Tibial artery (tissue), 4 donors: ENCODE measurements around the gene PGGT1B.

ENCODE experiments used
- DNase-seq, 2 donors: peaks; one replicate each; pipeline ENCODE4 v3.0.0-alpha.2; 2019
- H3K27ac ChIP-seq, 2 donors: fragments of 200-600 bp; sonication (generic) in 1 of 2; 1 replicate in 1 of 2; 2 replicates in 1 of 2; pipeline ENCODE4 v1.5.1; 2018 to 2019; ENCODE audit warnings: mild to moderate bottlenecking in 1 of 2
- H3K27me3 ChIP-seq, 2 donors: fragments of 200-600 bp; sonication (generic) in 1 of 2; one replicate each; pipeline versions ENCODE4 v1.5.1 to v1.6.0; 2016 to 2019
- H3K36me3 ChIP-seq, 3 donors: fragments of 200-600 bp; sonication (generic) in 2 of 3; one replicate each; pipeline ENCODE4 v1.5.1; 2016 to 2019; ENCODE audit warnings: mild to moderate bottlenecking in 2 of 3
- H3K4me1 ChIP-seq, 4 donors: fragments of 200-600 bp; sonication (generic) in 2 of 4; 1 replicate in 3 of 4; 2 replicates in 1 of 4; pipeline ENCODE4 v1.5.1; 2016 to 2019
- H3K4me3 ChIP-seq, 2 donors: fragments of 200-600 bp; sonication (generic) in 1 of 2; 1 replicate in 1 of 2; 2 replicates in 1 of 2; pipeline ENCODE4 v1.5.1; 2018 to 2019; ENCODE audit warnings: mild to moderate bottlenecking in 2 of 2
- H3K9me3 ChIP-seq, 3 donors: fragments of 200-600 bp; sonication (generic) in 1 of 3; one replicate each; pipeline ENCODE4 v1.5.1; 2016 to 2019
- intact Hi-C: fragments of 100-400 bp; cut with DNase I; formaldehyde crosslinking; loops from one replicate; pipeline ENCODE4 v1.15.0; 2023; ENCODE audit warnings: low total_unique reads
- TF ChIP-seq, protein P1 (sequence below), 2 experiments: fragments of 200-600 bp in 1 of 2; fragments of 450-650 bp in 1 of 2; IDR thresholded peaks; one replicate each; pipeline ENCODE4 v1.5.1; 2017 to 2019; ENCODE audit warnings: antibody characterized with exemption in 2 of 2, mild to moderate bottlenecking in 1 of 2, moderate library complexity in 1 of 2

Gene PGGT1B

GRCh38 chr5:115271295-115272050 lies 8.8 kb upstream of the PGGT1B start:
- no peak overlapping the region for H3K4me3 ChIP-seq
- no peak overlapping the region for H3K27ac ChIP-seq
- H3K9me3 ChIP-seq: no peaks in the 10 kb centered on the region
- no peak for DNase-seq
- intact Hi-C loops: no loop called here
- H3K4me1 ChIP-seq: no peaks in the 10 kb centered on the region
- H3K27me3 ChIP-seq: no peaks in the 10 kb centered on the region
- TF ChIP-seq, protein P1, sequence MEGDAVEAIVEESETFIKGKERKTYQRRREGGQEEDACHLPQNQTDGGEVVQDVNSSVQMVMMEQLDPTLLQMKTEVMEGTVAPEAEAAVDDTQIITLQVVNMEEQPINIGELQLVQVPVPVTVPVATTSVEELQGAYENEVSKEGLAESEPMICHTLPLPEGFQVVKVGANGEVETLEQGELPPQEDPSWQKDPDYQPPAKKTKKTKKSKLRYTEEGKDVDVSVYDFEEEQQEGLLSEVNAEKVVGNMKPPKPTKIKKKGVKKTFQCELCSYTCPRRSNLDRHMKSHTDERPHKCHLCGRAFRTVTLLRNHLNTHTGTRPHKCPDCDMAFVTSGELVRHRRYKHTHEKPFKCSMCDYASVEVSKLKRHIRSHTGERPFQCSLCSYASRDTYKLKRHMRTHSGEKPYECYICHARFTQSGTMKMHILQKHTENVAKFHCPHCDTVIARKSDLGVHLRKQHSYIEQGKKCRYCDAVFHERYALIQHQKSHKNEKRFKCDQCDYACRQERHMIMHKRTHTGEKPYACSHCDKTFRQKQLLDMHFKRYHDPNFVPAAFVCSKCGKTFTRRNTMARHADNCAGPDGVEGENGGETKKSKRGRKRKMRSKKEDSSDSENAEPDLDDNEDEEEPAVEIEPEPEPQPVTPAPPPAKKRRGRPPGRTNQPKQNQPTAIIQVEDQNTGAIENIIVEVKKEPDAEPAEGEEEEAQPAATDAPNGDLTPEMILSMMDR (IDR thresholded peaks at IDR 0.05): no peak
- peaks cover 18 to 36% (median 28%) of the 10 kb centered on the region in 3 donors for H3K36me3 ChIP-seq

DNA sequence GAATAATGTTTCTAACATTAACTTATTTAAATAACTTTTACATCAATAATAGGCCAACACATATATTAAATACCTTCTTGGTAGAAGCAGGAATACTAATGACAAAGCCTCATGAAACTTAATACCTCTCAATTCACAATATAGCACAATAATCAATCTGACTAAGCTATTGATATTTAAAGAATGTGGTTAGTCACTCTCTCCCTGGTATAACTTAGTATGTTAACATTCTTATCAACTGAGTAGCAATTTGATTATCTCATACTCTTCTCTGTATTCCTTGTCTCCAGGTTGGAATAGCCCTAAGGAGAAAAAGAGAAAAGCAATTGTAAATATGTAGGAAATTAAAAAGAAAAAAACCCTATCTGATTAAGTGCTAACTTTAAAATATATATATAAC lies 4.9 kb upstream of the PGGT1B start:
- Histone ChIP-seq H3K4me3 (no peak overlapping the region), H3K4me1 (no peaks in the 10 kb centered on the region), H3K36me3 (peaks cover 5 to 12% (median 11%) of the 10 kb centered on the region in 3 donors), H3K27ac (no peak overlapping the region), H3K27me3 (no peaks in the 10 kb centered on the region), H3K9me3 (no peaks in the 10 kb centered on the region)
- TF ChIP-seq, protein P1 (IDR thresholded peaks at IDR 0.05): no peak
- no peak for DNase-seq
- intact Hi-C loops: no loop called here

GRCh38 chr5:115265220-115265619 lies 2.5 kb upstream of the PGGT1B start:
- no peak for DNase-seq
- Histone ChIP-seq H3K27ac (no peak overlapping the region), H3K4me1 (peaks cover 0 to 17% (median 12%) of the 10 kb centered on the region in 4 donors), H3K9me3 (no peaks in the 10 kb centered on the region), H3K36me3 (peaks cover 5 to 12% (median 5%) of the 10 kb centered on the region in 3 donors), H3K27me3 (no peaks in the 10 kb centered on the region), H3K4me3 (no peak overlapping the region)
- intact Hi-C loops: no loop called here
- TF ChIP-seq, protein P1 (IDR thresholded peaks at IDR 0.05): no peak

DNA sequence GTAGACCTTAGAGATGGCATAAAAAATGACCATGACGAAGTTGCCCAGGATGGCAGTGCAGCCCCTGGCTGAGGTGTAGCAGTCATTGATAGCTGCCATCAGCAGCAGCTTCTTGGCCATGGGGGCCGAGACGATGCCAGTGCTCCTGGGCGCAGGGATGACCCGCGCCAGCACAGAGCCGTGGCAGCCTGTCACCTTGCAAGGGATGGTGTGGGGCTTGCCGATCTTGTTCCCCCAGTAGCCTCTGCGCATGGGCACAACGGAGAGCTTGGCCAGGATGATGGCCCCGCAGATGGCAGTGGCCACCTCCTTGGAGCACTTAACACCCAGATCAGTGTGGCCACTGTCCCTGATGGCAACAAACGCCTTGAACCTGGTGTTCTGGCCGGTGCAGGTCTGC lies 2.1 kb upstream of the PGGT1B start:
- peaks cover 4 to 12% (median 5%) of the 10 kb centered on the region in 3 donors for H3K36me3 ChIP-seq

DNA sequence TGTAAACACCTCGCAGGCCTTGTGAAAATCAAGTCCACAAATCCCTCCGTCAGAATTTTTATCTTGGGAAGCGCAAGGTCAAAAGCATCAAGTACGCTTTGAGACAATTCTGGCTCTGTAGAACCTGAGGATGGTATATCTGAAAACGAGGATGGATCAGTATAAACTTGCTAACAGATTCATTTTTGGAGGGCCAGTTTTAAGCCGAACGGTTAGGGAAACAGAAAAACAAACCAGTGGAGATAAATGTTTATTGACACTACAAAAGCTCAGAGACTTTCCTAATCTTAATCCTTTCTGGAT lies 352 bp upstream of the PGGT1B start:
- H3K9me3 ChIP-seq: no peaks in the 10 kb centered on the region
- peaks cover 0 to 33% (median 16%) of the 10 kb centered on the region in 4 donors for H3K4me1 ChIP-seq
- intact Hi-C loops: no loop called here
- TF ChIP-seq, protein P1 (IDR thresholded peaks at IDR 0.05): no peak
- no peak for DNase-seq
- H3K27ac ChIP-seq: peak overlapping the region; percentile 81 to 82
- H3K4me3 ChIP-seq: peak overlapping the region; percentile 86 to 96
- H3K36me3 ChIP-seq: peaks cover 4 to 8% (median 5%) of the 10 kb centered on the region in 3 donors
- H3K27me3 ChIP-seq: no peaks in the 10 kb centered on the region

More for the DNA sequence above, 2.1 kb upstream of the PGGT1B start:
- DNase-seq: no peak
- peaks cover 0 to 20% (median 12%) of the 10 kb centered on the region in 4 donors for H3K4me1 ChIP-seq
- H3K9me3 ChIP-seq: no peaks in the 10 kb centered on the region
- TF ChIP-seq, protein P1 (IDR thresholded peaks at IDR 0.05): no peak
- no peak overlapping the region for H3K27ac ChIP-seq
- H3K27me3 ChIP-seq: no peaks in the 10 kb centered on the region
- intact Hi-C loops: no loop called here
- H3K4me3 ChIP-seq: no peak overlapping the region
